Epithelial cell of esophagus (primary cell): ENCODE measurements around the gene SDC4.

Experiments
- DNase-seq: peaks from one replicate; pipeline ENCODE4 v3.0.0; 2010; ENCODE audit warnings: low read depth
- H3K4me3 ChIP-seq: 2 replicates; pipeline ENCODE4 v1.5.1; 2011; ENCODE audit warnings: mild to moderate bottlenecking, low read length, control low read depth
- TF ChIP-seq, protein P1 (sequence below): IDR thresholded peaks from 2 replicates; pipeline ENCODE4 v1.5.1; 2011; ENCODE audit warnings: low read depth, mild to moderate bottlenecking, low read length, control low read depth, inconsistent platforms; ENCODE audit not compliant: insufficient read depth; ENCODE audit errors: missing control alignments

Gene SDC4

DNA sequence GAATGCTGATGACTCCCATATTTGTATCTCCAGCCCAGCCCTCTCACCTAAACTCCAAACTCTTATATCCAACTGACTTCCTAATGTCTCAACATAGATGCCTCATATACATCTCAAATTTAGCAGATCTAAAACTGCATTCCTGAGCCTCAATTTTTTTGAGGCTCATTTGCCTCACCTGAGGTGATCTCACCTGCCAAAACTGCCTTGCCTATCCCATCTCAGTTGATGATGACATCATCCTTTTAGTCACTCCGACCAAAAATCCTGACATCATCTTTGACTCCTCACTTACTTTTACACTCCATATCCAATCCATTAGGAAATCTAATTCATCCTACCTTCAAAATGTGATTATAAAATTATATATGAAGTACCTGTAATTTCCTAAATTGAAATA lies 68.2 kb downstream of the SDC4 start:
- no peak overlapping the region for H3K4me3 ChIP-seq
- TF ChIP-seq, protein P1, sequence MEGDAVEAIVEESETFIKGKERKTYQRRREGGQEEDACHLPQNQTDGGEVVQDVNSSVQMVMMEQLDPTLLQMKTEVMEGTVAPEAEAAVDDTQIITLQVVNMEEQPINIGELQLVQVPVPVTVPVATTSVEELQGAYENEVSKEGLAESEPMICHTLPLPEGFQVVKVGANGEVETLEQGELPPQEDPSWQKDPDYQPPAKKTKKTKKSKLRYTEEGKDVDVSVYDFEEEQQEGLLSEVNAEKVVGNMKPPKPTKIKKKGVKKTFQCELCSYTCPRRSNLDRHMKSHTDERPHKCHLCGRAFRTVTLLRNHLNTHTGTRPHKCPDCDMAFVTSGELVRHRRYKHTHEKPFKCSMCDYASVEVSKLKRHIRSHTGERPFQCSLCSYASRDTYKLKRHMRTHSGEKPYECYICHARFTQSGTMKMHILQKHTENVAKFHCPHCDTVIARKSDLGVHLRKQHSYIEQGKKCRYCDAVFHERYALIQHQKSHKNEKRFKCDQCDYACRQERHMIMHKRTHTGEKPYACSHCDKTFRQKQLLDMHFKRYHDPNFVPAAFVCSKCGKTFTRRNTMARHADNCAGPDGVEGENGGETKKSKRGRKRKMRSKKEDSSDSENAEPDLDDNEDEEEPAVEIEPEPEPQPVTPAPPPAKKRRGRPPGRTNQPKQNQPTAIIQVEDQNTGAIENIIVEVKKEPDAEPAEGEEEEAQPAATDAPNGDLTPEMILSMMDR: no peak
- peak; percentile 85 for DNase-seq

DNA sequence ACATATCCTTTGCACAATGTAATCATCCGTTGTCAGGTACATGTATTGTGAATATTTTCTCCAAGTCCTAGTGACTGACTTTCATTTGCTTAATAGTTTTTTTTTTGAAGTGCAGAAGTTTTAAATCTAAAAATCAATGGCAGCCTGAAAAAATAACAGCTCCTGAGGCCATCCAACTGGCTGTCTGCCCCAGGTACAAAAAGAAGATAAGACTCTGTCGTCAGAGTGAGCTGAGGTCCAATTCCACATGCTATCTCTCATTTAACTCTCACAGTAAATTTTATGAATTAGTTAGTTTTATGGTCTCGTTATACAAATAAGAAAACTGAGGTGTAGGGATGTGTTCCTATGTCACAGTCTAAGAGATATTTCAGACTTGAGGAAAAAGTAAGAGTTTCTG lies 72.9 kb downstream of the SDC4 start:
- DNase-seq: no peak
- TF ChIP-seq, protein P1: no peak
- no peak overlapping the region for H3K4me3 ChIP-seq
